ENCODE data around the gene RPTOR.

Gene RPTOR

DNA sequence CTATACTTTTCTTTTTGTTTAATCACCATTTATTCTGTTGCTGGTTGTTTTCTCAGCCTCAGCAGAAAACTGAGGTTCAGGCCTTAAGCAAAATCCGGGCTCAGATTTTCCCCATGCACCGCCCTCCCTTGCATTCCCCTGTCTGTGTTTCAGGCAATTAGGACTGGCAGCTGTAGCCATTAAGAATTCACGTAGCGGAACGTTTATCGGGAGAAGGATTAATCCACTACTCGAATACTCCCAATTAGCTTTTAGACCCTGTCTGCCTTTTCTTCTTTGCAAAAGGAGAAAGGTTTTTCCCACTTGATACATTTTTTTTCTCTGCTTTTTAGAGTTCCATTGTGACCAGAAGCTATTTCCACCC, 173.1 kb downstream of the RPTOR start:
- no peak for DNase-seq (ENCODE audit: low read depth, low spot score)
- Histone ChIP-seq H3K27me3 (ENCODE audit: control insufficient read depth, insufficient read depth, low read length) (no peaks in the 10 kb centered on the region), H3K36me3 (ENCODE audit: control insufficient read depth, insufficient read depth, low read length) (no peaks in the 10 kb centered on the region), H3K4me3 (ENCODE audit: low read length) (no peak overlapping the region), H3K27ac (ENCODE audit: low read length) (no peak overlapping the region), H3K4me1 (ENCODE audit: control insufficient read depth, insufficient read depth, low read length) (no peaks in the 10 kb centered on the region), H3K9me3 (ENCODE audit: control insufficient read depth, insufficient read depth, low read length) (no peaks in the 10 kb centered on the region)
- WGBS (ENCODE audit: insufficient coverage, insufficient read length) = no CpG with 5 or more reads among the region's 7 CpGs

DNA sequence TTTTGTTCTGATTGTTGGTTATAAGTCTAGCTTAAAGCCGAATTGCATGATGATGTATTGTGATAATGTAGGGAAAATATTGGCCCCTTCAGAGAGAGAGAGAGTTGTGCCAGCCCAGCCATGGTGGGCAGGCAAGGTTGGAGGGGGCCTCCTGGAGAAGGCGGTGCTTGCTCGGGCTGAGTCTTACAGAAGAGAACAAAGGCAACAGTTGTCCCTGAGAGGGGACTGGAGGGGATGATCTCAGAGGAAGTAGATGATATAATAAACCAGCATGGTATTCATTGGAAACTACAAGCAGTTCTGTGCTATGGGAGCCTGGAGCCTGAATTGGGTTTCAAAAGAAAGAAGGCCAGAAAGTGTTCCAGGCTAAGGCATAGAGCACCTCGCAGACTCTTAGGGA, 173.8 kb downstream of the RPTOR start:
- H3K9me3 ChIP-seq (ENCODE audit: control insufficient read depth, insufficient read depth, low read length) = no peaks in the 10 kb centered on the region
- WGBS (ENCODE audit: insufficient coverage, insufficient read length) = no CpG with 5 or more reads among the region's 4 CpGs
- H3K4me3 ChIP-seq (ENCODE audit: low read length) = no peak overlapping the region
- H3K4me1 ChIP-seq (ENCODE audit: control insufficient read depth, insufficient read depth, low read length) = no peaks in the 10 kb centered on the region
- DNase-seq (ENCODE audit: low read depth, low spot score) = no peak
- no peaks in the 10 kb centered on the region for H3K27me3 ChIP-seq (ENCODE audit: control insufficient read depth, insufficient read depth, low read length)
- H3K36me3 ChIP-seq (ENCODE audit: control insufficient read depth, insufficient read depth, low read length) = no peaks in the 10 kb centered on the region
- H3K27ac ChIP-seq (ENCODE audit: low read length) = no peak overlapping the region

DNA sequence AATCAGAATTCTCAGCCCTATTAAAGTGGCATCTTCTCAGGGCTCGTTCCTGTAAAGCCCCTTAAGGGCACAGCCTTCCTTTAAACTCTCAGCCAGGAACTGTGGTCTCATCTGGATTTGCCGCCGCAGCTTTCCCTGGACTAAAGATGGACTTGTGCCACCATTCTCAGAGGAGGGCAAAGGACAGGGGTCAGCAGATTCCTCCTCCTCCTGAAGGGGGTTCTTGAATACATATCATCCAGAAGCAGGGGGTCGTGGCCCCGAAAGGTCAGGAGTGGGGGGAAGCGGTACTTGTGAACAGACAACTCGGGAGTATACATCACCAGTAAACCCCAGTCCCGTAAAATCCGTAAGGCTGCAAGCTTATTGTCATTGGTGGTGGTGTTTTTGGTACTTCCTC, 174.8 kb downstream of the RPTOR start:
- Histone ChIP-seq H3K27me3 (ENCODE audit: control insufficient read depth, insufficient read depth, low read length) (no peaks in the 10 kb centered on the region), H3K36me3 (ENCODE audit: control insufficient read depth, insufficient read depth, low read length) (no peaks in the 10 kb centered on the region), H3K4me1 (ENCODE audit: control insufficient read depth, insufficient read depth, low read length) (no peaks in the 10 kb centered on the region), H3K27ac (ENCODE audit: low read length) (no peak overlapping the region), H3K9me3 (ENCODE audit: control insufficient read depth, insufficient read depth, low read length) (no peaks in the 10 kb centered on the region), H3K4me3 (ENCODE audit: low read length) (no peak overlapping the region)
- no peak for DNase-seq (ENCODE audit: low read depth, low spot score)
- WGBS (ENCODE audit: insufficient coverage, insufficient read length) = no CpG with 5 or more reads among the region's 9 CpGs

DNA sequence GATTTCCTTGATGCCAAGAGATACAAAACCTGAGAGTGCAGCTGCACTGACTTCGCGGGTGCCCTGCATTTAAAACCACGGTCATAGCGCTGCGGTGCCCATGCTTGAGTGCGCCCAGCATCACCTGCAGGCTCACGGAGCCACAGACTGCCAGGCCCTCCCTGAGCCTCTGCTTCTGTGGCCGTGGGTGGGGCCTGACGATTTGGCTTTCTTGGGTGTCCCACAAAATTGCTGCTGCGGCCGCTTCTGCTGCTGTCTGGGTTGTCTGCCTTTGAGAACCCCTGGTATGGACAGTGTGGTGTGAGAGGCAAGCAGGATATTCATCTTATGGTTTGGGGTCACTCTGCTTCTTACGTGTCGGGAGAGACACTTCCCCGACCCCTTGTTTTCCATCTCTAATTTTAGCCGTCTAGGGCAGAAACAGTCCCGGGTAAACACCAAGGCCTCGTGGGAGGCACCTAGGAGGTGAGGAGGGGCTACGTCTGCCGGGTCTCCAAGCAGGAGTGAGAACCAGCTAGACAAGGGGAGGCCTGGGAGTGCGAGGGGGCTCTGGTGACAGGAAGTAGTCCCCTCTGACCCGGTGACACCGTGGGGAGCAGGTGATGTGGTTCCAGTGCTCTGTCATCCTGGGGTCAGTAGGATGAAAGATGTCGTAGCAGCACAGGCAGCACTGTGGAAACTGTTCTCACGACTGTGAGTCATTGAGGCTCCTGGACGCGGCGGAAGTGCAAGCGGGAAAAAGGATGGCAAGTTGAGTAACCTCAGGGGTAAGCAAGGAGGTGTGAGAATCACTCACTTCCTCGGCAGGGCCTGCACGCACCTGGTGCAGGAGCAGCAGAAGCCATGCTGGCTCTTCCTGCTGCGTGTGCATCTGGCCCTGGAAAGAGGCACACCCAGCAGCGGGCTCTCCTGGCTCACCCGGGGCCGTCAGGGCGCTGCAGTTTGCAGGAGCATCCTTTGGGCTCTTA, 176.3 kb downstream of the RPTOR start:
- DNase-seq (ENCODE audit: low read depth, low spot score) = no peak
- Histone ChIP-seq H3K36me3 (ENCODE audit: control insufficient read depth, insufficient read depth, low read length) (no peaks in the 10 kb centered on the region), H3K4me1 (ENCODE audit: control insufficient read depth, insufficient read depth, low read length) (peaks cover 4% of the 10 kb centered on the region), H3K4me3 (ENCODE audit: low read length) (no peak overlapping the region), H3K9me3 (ENCODE audit: control insufficient read depth, insufficient read depth, low read length) (no peaks in the 10 kb centered on the region), H3K27ac (ENCODE audit: low read length) (no peak overlapping the region), H3K27me3 (ENCODE audit: control insufficient read depth, insufficient read depth, low read length) (no peaks in the 10 kb centered on the region)
- no CpG with 5 or more reads among the region's 35 CpGs for WGBS (ENCODE audit: insufficient coverage, insufficient read length)

DNA sequence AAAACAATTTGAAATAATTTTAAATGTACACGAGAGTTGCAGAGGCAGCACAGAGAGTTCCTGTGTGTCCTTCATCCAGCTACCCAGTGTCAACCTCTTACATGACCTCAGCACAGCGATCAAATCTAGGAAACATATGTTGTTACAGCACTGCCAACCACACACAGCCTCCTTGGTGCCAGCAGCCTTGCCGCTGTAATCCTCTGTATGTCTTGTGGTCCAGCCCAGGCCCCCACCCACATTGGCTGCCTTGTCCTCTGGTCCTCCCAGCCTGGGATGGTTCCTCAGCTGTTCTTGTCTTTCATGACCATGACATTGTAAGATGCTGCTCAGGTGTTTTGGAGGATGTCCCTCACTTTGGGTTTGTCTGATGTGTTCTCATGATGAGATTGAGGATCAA, 178.0 kb downstream of the RPTOR start:
- DNase-seq (ENCODE audit: low read depth, low spot score) = no peak
- no peaks in the 10 kb centered on the region for H3K27me3 ChIP-seq (ENCODE audit: control insufficient read depth, insufficient read depth, low read length)
- peaks cover 4% of the 10 kb centered on the region for H3K4me1 ChIP-seq (ENCODE audit: control insufficient read depth, insufficient read depth, low read length)
- no peaks in the 10 kb centered on the region for H3K9me3 ChIP-seq (ENCODE audit: control insufficient read depth, insufficient read depth, low read length)
- H3K27ac ChIP-seq (ENCODE audit: low read length) = no peak overlapping the region
- H3K36me3 ChIP-seq (ENCODE audit: control insufficient read depth, insufficient read depth, low read length) = no peaks in the 10 kb centered on the region; the same call in 1 of the 2 replicates
- WGBS (ENCODE audit: insufficient coverage, insufficient read length) = no CpG with 5 or more reads among the region's 3 CpGs
- no peak overlapping the region for H3K4me3 ChIP-seq (ENCODE audit: low read length)

DNA sequence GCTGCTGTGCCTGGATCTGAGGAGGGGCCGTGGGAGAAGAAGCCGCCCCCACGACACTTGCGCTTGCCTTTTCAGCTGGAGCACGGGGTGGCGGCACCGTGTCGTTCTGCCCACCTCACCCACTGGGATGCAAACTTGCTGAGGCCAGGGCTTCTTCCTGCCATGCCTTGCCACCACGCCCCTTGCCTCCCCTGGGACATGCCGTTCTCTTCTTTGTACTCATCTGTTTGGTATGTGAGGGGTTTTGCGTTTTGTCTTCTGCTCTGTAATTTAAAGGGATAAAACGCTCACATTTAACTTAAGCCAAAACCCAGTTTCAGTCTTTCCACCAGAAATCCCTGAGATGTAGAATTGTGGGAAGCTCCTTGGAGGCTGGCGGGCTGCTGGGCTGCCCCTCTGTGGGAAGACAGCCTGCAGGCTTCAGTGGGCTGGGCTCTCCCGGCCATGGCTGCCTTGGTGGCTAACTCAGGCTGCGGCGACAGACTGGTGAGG, 180.2 kb downstream of the RPTOR start:
- H3K27me3 ChIP-seq (ENCODE audit: control insufficient read depth, insufficient read depth, low read length) = no peaks in the 10 kb centered on the region
- WGBS (ENCODE audit: insufficient coverage, insufficient read length) = no CpG with 5 or more reads among the region's 16 CpGs

DNA sequence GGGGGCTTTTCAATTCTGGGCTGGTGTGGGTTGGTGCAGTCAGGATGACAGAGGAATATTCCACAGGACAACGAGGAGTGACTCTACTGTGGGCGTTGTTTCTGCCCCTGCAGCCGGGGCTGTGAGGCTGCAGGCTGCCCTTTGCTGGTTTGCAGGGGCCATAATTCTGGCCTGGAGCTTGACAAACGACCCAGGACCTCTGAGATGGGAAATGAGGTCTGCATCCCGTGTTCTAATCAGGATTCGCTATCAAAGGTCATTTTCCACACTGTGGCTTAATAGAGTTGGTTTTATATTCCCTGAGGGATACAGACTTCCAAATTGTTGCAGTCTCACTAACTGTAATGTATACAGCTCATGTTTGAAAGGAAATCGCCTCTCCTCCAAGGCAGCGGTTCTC, 180.9 kb downstream of the RPTOR start:
- DNase-seq (ENCODE audit: low read depth, low spot score) = no peak
- Histone ChIP-seq H3K27ac (ENCODE audit: low read length) (no peak overlapping the region), H3K27me3 (ENCODE audit: control insufficient read depth, insufficient read depth, low read length) (no peaks in the 10 kb centered on the region), H3K4me3 (ENCODE audit: low read length) (no peak overlapping the region), H3K36me3 (ENCODE audit: control insufficient read depth, insufficient read depth, low read length) (no peaks in the 10 kb centered on the region; the same call in 1 of the 2 replicates), H3K9me3 (ENCODE audit: control insufficient read depth, insufficient read depth, low read length) (no peaks in the 10 kb centered on the region), H3K4me1 (ENCODE audit: control insufficient read depth, insufficient read depth, low read length) (peaks cover 4% of the 10 kb centered on the region)
- WGBS (ENCODE audit: insufficient coverage, insufficient read length) = no CpG with 5 or more reads among the region's 8 CpGs

More for the DNA sequence above, 180.2 kb downstream of the RPTOR start:
- Histone ChIP-seq H3K4me3 (ENCODE audit: low read length) (no peak overlapping the region), H3K36me3 (ENCODE audit: control insufficient read depth, insufficient read depth, low read length) (no peaks in the 10 kb centered on the region; the same call in 1 of the 2 replicates), H3K4me1 (ENCODE audit: control insufficient read depth, insufficient read depth, low read length) (peaks cover 4% of the 10 kb centered on the region), H3K9me3 (ENCODE audit: control insufficient read depth, insufficient read depth, low read length) (no peaks in the 10 kb centered on the region), H3K27ac (ENCODE audit: low read length) (no peak overlapping the region)
- no peak for DNase-seq (ENCODE audit: low read depth, low spot score)

DNA sequence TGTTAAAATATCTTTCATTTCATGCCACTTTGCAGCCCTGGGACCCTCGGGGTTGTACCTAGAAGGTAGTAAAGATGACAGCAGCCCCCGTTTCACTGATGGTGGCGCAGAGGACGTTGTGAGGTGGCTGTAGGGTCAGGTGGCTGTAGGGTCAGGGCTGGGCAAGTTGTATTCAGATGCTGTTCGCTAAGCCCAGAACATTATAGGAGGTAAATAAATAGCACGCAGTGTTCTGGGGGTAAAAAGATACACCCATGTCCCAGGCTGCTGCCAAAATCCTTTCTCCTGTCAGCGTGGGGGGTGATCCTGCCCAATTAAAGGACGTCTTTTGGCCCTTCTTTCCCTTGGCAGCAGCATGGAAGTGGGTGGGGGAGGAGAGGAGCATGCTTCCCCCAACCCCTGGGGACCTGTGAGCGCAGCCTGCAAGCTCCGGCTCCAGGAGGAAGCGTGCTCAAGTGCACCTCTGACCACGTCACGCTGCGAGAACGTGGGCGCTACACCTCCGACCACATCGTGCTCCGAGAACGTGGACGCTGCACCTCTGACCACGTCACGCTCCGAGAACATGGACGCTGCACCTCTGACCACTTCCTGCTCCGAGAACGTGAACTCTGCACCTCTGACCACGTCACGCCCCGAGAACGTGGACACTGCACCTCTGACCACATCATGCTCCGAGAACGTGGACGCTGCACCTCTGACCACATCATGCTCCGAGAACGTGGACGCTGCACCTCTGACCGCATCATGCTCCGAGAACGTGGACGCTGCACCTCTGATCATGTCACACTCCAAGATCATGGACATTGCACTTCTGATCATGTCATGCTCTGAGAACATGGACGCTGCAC, 182.1 kb downstream of the RPTOR start:
- no peak overlapping the region for H3K27ac ChIP-seq (ENCODE audit: low read length)
- peaks cover 4% of the 10 kb centered on the region for H3K4me1 ChIP-seq (ENCODE audit: control insufficient read depth, insufficient read depth, low read length)
- no peak overlapping the region for H3K4me3 ChIP-seq (ENCODE audit: low read length)
- H3K36me3 ChIP-seq (ENCODE audit: control insufficient read depth, insufficient read depth, low read length) = no peaks in the 10 kb centered on the region; the same call in 1 of the 2 replicates
- no peak for DNase-seq (ENCODE audit: low read depth, low spot score)
- WGBS (ENCODE audit: insufficient coverage, insufficient read length) = no CpG with 5 or more reads among the region's 42 CpGs
- H3K27me3 ChIP-seq (ENCODE audit: control insufficient read depth, insufficient read depth, low read length) = no peaks in the 10 kb centered on the region
- no peaks in the 10 kb centered on the region for H3K9me3 ChIP-seq (ENCODE audit: control insufficient read depth, insufficient read depth, low read length)

DNA sequence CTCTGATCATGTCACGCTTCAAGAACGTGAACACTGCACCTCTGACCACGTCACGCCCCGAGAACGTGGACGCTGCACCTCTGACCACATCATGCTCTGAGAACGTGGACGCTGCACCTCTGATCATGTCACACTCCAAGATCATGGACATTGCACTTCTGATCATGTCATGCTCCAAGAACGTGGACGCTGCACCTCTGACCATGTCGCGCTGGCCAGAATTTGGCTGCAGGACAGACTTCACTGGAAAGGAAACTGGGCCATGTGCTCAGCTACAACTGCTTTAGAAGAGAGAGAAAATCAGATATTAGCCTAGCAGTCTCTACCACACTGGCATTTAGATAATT, 182.7 kb downstream of the RPTOR start:
- no peak for DNase-seq (ENCODE audit: low read depth, low spot score)
- Histone ChIP-seq H3K4me1 (ENCODE audit: control insufficient read depth, insufficient read depth, low read length) (peaks cover 4% of the 10 kb centered on the region), H3K4me3 (ENCODE audit: low read length) (no peak overlapping the region), H3K9me3 (ENCODE audit: control insufficient read depth, insufficient read depth, low read length) (no peaks in the 10 kb centered on the region), H3K27me3 (ENCODE audit: control insufficient read depth, insufficient read depth, low read length) (no peaks in the 10 kb centered on the region), H3K27ac (ENCODE audit: low read length) (no peak overlapping the region), H3K36me3 (ENCODE audit: control insufficient read depth, insufficient read depth, low read length) (no peaks in the 10 kb centered on the region; the same call in 1 of the 2 replicates)
- WGBS (ENCODE audit: insufficient coverage, insufficient read length) = no CpG with 5 or more reads among the region's 13 CpGs

DNA sequence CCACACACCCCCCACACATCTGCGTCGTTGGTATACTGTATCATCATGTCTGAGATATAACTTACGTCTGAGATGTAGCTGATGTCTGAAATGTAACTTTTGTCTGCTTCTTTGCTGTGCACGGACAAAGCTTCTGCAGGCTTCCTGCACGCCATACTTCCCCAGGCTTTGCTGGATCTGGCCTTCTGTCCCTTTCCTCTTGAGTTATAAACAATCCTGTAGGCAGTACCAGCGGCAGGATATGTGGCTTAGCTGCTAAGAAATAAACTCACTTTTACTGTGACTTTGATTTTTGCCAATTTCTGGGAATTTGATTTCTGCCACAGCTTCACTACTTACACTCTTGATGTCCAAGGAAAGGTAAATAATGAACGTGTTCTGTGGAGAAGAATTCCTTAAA, 184.4 kb downstream of the RPTOR start:
- Histone ChIP-seq H3K4me3 (ENCODE audit: low read length) (no peak overlapping the region), H3K36me3 (ENCODE audit: control insufficient read depth, insufficient read depth, low read length) (no peaks in the 10 kb centered on the region; the same call in 1 of the 2 replicates), H3K27me3 (ENCODE audit: control insufficient read depth, insufficient read depth, low read length) (no peaks in the 10 kb centered on the region), H3K4me1 (ENCODE audit: control insufficient read depth, insufficient read depth, low read length) (peaks cover 4% of the 10 kb centered on the region), H3K27ac (ENCODE audit: low read length) (no peak overlapping the region), H3K9me3 (ENCODE audit: control insufficient read depth, insufficient read depth, low read length) (no peaks in the 10 kb centered on the region)
- no CpG with 5 or more reads among the region's 7 CpGs for WGBS (ENCODE audit: insufficient coverage, insufficient read length)
- no peak for DNase-seq (ENCODE audit: low read depth, low spot score)
